22Rv1 (cell line): ENCODE data around the gene FRRS1.

Experiments
- ZFX ChIP-seq: fragments of 450-650 bp; IDR thresholded peaks from 2 replicates; pipeline ENCODE4 v1.6.1; 2017; ENCODE audit warnings: antibody characterized with exemption, borderline replicate concordance
- TF ChIP-seq, protein P1 (sequence below): fragments of 450-650 bp; IDR thresholded peaks from 2 replicates; pipeline ENCODE4 v1.5.1; 2017; ENCODE audit warnings: mild to moderate bottlenecking

DNA sequence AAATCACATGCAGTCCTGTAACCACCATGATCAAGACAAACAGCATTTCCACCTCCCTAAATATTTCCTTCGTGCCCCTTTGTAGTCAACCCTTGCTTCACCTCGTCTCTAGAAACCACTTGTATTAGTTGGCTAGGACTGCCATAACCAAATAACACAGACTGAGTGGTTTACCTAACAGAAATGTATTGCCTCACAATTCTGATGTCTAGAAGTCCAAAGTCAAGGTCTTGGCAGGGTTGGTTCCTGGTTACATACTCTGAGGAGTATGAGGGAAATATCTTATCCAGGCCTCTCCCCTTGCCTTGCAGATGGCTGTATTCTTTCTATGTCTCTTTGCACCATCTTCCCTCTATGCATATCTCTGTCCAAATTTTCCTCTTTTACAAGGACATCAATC lies 23.3 kb upstream of the FRRS1 start:
- TF ChIP-seq, protein P1, sequence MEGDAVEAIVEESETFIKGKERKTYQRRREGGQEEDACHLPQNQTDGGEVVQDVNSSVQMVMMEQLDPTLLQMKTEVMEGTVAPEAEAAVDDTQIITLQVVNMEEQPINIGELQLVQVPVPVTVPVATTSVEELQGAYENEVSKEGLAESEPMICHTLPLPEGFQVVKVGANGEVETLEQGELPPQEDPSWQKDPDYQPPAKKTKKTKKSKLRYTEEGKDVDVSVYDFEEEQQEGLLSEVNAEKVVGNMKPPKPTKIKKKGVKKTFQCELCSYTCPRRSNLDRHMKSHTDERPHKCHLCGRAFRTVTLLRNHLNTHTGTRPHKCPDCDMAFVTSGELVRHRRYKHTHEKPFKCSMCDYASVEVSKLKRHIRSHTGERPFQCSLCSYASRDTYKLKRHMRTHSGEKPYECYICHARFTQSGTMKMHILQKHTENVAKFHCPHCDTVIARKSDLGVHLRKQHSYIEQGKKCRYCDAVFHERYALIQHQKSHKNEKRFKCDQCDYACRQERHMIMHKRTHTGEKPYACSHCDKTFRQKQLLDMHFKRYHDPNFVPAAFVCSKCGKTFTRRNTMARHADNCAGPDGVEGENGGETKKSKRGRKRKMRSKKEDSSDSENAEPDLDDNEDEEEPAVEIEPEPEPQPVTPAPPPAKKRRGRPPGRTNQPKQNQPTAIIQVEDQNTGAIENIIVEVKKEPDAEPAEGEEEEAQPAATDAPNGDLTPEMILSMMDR: no peak
- TF ChIP-seq ZFX: no peak
